Peyer's patch (tissue), 4 donors: ENCODE data around the gene ZNF333.

Experiments used
- POLR2A ChIP-seq, 2 donors: fragments of 450-650 bp; IDR thresholded peaks; one replicate each; pipeline ENCODE4 v1.5.1; 2017; ENCODE audit warnings: antibody characterized with exemption in 2 of 2, mild to moderate bottlenecking in 2 of 2, moderate library complexity in 2 of 2
- TF ChIP-seq, protein P1 (sequence below), 6 experiments: fragments of 450-650 bp in 4 of 6; fragments of 200-600 bp in 2 of 6; sonication (generic) in 1 of 6; IDR thresholded peaks; one replicate each; pipeline ENCODE4 v1.5.1; 2017 to 2019; ENCODE audit warnings: antibody characterized with exemption in 6 of 6, mild to moderate bottlenecking in 3 of 6, moderate library complexity in 1 of 6

DNA sequence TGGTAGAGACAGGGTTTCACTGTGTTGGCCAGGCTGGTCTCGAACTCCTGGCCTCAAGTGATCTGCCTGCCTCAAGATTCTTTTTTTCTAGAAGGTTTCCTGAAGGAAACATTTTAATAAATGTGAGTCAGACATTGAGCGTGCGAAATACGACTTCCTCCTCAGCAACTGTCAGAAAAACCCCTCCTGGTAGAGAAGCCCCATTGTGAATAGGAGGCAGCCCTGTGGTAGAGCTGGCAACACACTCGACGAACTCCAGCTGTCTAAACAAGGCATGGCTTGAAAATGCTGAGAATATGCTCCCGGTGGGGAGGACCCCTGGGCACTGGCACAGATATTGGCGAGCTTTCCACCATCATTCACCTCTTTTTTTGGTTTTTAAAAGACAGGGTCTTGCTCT lies 9.8 kb downstream of the ZNF333 start:
- TF ChIP-seq, protein P1, sequence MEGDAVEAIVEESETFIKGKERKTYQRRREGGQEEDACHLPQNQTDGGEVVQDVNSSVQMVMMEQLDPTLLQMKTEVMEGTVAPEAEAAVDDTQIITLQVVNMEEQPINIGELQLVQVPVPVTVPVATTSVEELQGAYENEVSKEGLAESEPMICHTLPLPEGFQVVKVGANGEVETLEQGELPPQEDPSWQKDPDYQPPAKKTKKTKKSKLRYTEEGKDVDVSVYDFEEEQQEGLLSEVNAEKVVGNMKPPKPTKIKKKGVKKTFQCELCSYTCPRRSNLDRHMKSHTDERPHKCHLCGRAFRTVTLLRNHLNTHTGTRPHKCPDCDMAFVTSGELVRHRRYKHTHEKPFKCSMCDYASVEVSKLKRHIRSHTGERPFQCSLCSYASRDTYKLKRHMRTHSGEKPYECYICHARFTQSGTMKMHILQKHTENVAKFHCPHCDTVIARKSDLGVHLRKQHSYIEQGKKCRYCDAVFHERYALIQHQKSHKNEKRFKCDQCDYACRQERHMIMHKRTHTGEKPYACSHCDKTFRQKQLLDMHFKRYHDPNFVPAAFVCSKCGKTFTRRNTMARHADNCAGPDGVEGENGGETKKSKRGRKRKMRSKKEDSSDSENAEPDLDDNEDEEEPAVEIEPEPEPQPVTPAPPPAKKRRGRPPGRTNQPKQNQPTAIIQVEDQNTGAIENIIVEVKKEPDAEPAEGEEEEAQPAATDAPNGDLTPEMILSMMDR (IDR thresholded peaks at IDR 0.05), result no peak
- no peak for TF ChIP-seq POLR2A (IDR thresholded peaks at IDR 0.05)
